Vagina (tissue), 2 donors: ENCODE results near the gene ST8SIA1.

ENCODE experiments used
- POLR2A ChIP-seq, 2 donors: fragments of 450-650 bp; IDR thresholded peaks; one replicate each; pipeline ENCODE4 v1.6.1; 2017; ENCODE audit warnings: antibody characterized with exemption in 2 of 2, mild to moderate bottlenecking in 2 of 2, moderate library complexity in 2 of 2
- POLR2AphosphoS5 ChIP-seq, 2 donors: sonication (generic); formaldehyde crosslinking; IDR thresholded peaks; one replicate each; pipeline ENCODE4 v1.9.0; 2017; ENCODE audit warnings: antibody characterized with exemption in 2 of 2, mild to moderate bottlenecking in 2 of 2, low read depth in 1 of 2; ENCODE audit not compliant: insufficient read depth in 1 of 2
- TF ChIP-seq, protein P1 (sequence below), 3 experiments: fragments of 450-650 bp in 2 of 3; fragments of 200-600 bp in 1 of 3; sonication (generic) in 1 of 3; IDR thresholded peaks; one replicate each; pipeline ENCODE4 v1.5.1; 2017 to 2019; ENCODE audit warnings: antibody characterized with exemption in 3 of 3, mild to moderate bottlenecking in 2 of 3, moderate library complexity in 2 of 3

DNA sequence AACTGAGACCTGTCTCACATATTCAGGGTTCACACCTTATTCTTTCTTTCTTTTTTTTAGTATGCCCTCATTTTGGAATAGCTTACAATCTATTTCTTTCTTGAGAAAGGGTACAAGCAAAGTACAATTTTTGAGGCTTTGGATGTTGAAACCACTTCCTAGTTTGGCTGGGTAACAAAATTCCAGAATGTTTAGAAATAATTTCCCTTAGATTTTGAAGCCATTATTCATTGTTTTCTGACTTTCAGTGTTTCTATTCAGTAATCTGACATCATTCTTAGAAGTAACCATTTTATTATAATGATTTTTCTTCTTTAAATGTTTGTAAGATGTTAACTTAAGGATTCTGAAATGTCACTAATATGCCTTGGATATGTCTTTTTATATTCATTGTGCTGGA, 28.2 kb downstream of the ST8SIA1 start:
- TF ChIP-seq, protein P1, sequence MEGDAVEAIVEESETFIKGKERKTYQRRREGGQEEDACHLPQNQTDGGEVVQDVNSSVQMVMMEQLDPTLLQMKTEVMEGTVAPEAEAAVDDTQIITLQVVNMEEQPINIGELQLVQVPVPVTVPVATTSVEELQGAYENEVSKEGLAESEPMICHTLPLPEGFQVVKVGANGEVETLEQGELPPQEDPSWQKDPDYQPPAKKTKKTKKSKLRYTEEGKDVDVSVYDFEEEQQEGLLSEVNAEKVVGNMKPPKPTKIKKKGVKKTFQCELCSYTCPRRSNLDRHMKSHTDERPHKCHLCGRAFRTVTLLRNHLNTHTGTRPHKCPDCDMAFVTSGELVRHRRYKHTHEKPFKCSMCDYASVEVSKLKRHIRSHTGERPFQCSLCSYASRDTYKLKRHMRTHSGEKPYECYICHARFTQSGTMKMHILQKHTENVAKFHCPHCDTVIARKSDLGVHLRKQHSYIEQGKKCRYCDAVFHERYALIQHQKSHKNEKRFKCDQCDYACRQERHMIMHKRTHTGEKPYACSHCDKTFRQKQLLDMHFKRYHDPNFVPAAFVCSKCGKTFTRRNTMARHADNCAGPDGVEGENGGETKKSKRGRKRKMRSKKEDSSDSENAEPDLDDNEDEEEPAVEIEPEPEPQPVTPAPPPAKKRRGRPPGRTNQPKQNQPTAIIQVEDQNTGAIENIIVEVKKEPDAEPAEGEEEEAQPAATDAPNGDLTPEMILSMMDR (IDR thresholded peaks at IDR 0.05) = no peak
- TF ChIP-seq POLR2A (IDR thresholded peaks at IDR 0.05) (no peak), POLR2AphosphoS5 (IDR thresholded peaks at IDR 0.05; ENCODE audit: insufficient read depth in 1 of 2, low read depth in 1 of 2) (no peak)
